ENCODE measurements around the gene FREY1.
"Not testable (repeated sequence)": the region's sequence is repeated elsewhere in the genome, so short reads cannot be mapped to it uniquely, and the experiment has no call there.

FREY1 gene

DNA sequence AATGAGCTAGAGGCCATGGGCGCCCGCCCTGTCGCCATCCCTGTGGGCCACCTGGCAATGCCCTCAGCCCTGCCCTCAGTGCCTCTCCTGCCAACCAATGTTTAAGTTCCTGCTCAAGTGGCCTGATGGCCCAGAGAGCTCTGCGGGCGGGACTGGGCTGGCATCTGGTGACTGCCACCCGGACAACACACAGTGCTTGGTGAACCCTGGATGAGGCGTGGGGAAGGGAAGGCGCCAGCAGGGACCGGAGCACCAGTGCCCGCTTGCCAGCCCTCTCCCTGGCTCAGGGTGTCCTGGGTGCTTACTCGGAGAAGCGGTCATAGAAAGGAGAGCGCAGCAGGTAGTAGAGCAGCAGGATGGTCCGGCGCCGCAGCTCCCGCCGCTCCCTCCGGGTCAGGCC lies 6.4 kb upstream of the FREY1 start:
- no peak for DNase-seq

DNA sequence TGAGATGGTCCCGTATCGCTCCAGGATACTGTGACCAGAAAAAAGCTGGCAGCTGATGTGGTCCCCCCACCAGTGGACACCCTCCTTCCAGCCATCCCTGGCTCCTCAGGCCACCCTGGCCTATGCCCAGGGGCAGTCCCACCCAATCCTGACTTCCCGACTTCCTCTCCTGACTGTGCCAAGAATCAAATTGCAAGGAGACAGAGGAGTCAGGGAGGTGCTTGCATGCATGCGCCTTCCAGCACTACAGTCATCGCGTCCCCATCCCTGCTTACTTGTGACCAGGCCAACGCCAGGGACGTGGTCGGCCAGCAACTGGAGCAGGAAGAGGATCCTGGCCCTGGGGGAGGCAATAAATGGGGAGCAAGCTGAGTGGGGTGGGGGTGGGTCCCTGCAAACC lies 3.6 kb upstream of the FREY1 start:
- no peak for DNase-seq

DNA sequence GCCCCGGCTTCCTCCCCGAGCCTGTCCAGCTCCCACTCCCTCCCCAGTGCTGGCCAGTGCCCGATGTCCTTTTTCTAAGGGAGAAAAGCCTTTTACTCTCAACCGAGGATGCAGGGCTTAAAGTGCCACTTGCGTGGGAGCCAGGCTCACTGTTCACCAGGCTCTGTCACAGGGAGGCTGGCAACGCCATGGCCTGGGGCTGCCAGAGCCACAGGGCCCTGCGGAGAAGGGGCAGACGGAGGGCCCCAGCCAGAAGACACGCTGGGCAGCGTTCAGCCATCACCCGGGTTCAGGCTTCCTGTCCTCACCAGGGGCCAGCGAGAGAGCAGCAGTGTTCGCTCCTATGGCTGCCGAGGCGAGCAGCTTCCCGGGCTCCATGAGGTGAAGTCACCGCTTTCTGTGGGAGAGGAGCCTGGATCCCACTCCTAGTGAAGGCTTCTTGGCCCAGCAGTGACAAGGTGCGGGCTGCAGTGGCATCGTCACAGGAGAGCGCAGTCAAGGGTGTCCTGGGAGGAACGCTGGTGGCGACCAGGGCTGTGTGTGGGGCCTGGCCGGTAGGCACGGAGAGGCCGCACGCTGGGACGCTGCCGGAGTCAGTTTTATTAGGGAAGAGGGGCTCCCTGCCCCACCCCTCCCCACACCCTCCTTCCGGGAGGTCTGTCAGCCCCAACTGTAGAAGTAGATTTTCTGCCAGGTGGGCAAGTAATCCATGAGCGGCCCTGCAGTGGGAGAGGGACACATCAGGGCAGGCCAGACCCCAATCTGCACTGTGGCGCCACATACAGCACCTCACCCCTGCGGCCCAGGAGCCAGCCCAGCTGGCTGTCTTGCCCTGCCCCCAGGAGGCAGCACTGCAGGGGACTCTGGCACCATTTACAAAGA lies 2.8 kb upstream of the FREY1 start:
- DNase-seq = no peak

DNA sequence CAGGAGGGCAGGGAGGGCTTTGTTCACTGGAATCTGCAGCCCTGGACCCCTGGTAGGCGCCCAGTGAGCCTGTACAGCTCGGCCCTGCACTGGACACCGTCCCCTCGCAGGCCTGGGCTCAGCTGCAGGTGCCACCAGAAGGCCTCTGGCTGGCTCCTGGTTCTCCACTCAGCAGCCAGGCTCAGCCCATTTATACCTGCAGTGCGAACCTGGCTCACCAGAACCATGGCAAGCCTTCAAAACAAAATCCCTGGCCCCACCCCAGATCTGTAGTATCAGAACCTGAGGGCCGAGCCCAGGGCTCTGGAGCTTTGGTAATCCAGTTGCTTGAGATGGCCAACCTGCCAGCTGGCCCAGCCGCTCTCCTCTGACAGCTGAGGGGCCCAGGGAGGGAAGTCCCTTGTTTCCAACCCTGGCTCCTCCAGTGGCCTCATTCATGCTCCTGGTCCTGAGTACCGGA lies 870 bp upstream of the FREY1 start:
- no peak for DNase-seq

DNA sequence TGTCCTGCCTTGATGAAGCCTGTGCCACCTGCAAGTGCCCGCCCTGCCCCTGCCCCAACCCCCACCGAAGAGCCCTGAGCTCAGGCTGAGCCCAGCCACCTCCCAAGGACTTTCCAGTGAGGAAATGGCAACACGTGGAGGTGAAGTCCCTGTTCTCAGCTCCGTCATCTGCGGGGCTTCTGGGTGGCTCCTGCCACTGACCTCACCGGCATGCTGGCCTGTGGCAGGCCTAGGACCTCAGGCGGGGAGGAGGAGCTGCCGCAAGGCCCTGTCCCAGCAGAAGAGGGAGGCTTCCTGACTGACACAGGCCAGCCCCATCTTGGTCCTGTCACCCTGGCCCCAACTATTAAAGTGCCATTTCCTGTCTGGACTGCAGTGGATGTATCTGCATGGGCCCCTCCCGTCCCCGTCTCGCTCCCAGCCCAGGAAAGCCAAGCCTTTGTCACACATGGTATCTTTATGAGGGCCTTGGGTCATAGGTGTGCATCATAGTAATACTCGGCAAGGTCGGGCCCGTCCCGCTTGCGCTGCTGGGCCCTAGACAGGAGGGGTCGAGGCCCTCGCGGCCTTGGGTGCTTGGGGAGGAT lies 882 bp downstream of the FREY1 start:
- DNase-seq = no peak

DNA sequence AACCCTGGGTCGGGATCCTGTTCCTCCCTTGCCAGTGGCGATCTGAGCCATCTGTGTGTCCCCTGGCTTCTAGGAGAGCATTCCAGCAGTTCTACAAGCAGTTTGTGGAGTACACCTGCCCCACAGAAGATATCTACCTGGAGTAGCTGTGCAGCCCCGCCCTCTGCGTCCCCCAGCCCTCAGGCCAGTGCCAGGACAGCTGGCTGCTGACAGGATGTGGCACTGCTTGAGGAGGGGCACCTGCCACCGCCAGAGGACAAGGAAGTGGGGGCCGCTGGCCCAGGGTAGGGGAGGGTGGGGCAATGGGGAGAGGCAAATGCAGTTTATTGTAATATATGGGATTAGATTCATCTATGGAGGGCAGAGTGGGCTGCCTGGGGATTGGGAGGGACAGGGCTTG lies 1.5 kb downstream of the FREY1 start:
- DNase-seq = not testable (repeated sequence)

DNA sequence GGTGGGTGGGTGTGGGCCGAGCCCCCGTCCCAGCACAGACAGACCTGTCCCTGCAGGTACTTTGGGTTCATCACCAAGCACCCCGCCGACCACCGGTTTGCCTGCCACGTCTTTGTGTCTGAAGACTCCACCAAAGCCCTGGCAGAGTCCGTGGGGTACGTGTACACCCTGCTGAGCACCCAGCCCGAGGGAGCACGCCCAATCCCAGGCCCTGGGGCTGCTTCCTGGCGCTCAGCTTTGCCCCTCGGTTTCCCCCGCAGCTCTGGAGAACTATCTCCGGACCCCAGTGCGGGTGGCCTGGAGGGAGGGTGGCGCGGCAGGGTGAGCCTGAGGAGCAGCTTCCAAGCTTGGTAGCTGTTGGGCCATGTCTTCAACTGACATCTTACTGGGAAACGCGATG lies 2.0 kb downstream of the FREY1 start:
- no peak for DNase-seq

DNA sequence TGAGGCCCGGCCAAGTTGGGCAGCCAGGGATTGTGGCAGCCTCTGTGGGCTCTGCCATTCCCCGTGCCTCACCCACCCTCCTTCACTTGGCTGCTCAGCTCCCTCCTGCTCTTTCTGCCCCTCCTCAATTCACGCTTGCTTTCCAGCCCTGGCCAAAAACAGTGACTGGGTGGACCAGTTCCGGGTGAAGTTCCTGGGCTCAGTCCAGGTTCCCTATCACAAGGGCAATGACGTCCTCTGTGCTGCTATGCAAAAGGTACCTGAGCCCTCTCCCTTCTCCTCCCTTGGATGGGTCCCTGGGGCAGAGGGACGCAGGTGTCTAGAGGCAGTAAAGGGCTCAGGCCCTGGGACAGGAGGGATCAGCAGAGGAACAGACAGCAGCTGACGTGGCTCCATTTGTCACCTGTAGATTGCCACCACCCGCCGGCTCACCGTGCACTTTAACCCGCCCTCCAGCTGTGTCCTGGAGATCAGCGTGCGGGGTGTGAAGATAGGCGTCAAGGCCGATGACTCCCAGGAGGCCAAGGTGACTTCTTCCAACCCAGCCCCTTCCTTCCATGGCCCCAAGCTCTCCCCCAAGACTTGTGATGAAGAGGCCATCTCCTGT lies 2.7 kb downstream of the FREY1 start:
- DNase-seq = no peak

DNA sequence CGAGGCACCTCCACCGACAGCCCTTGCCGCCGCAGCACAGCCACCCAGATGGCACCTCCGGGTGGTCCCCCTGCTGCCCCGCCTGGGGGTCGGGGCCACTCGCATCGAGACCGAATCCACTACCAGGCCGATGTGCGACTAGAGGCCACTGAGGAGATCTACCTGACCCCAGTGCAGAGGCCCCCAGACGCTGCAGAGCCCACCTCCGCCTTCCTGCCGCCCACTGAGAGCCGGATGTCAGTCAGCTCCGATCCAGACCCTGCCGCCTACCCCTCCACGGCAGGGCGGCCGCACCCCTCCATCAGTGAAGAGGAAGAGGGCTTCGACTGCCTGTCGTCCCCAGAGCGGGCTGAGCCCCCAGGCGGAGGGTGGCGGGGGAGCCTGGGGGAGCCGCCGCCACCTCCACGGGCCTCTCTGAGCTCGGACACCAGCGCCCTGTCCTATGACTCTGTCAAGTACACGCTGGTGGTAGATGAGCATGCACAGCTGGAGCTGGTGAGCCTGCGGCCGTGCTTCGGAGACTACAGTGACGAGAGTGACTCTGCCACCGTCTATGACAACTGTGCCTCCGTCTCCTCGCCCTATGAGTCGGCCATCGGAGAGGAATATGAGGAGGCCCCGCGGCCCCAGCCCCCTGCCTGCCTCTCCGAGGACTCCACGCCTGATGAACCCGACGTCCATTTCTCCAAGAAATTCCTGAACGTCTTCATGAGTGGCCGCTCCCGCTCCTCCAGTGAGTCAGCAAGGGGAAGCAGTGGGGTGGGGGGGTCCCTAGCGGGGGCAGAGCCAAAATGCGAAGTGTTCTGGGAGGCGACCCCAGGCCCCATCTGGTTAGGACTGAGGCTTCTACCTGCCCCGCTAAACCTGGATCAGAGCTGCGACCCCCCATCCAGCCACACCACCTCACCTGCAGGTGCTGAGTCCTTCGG lies 4.4 kb downstream of the FREY1 start:
- no peak for DNase-seq

DNA sequence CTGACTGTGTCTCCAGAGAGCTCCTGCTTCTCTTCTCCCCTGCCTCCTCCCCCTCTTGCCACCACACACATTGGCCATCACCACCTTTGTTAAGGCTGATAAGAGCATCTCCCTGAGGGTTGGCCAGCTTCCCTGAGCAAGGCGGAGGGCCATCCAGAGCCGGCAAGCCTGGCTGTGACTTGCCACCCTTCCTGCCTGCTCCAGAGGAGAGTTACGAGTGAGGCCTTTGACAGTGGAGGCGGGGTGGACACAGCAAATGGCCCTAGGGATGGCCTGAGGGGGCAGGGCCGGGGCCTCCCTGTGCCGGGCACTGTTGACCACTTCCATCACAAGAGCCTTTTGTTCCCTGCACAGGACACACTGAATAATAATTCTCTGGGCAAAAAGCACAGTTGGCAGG lies 5.4 kb downstream of the FREY1 start:
- DNase-seq = no peak

DNA sequence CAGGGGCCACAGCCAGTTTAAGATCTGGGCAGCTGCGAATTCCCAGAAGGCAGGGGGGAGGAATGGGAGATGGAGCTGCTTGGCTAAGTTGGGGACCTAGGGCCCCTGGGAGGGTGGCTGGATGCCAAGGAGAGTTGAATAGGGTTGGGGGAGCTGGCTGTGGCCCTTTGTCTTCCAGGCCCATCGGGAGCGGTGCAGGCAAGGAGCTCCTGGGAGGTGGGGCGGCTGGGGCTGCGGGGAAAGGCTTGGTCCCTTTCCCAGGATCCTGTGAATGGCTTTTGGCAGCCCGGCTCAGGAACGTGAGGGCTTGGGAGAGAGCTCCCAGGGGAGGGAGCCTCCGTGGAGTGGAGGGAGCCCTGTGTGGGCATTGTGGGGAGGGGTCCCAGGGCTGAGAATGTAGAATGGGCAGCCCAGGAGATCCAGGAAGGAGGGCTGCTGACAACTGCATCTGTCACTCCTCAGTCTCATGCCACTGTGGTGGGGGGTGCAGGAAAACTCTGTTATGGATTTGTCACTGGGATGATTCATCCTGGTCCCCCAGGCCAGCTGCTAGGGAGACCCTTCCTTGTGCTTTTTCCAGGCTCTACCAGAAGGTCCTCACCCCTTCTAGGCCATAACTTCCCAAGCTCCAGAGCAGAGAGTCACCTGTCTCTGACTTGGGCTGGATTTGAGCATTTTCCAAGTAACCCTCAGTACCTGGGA lies 6.0 kb downstream of the FREY1 start:
- no peak for DNase-seq

DNA sequence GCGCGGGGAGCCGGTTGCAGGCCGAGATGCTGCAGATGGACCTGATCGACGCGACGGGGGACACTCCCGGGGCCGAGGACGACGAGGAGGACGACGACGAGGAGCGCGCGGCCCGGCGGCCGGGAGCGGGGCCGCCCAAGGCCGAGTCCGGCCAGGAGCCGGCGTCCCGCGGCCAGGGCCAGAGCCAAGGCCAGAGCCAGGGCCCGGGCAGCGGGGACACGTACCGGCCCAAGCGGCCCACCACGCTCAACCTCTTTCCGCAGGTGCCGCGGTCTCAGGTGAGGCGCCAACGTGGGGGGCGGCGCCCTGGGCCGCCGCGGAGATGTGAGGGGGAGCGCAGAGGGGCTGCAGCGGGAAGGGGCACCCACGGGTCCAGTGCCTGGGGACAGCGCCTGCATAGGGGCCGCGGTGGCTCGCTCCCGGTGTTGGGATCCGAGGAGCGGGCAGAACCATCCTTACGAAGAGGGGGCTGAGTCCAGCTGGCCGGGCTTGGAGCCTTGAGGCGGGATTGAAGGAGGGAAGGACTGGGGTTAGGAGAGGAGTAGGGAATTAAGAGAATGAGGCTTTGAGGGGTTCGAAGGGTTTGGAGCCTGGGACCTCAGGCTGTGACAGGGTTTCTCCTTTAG lies 6.8 kb downstream of the FREY1 start:
- DNase-seq = not testable (repeated sequence)

DNA sequence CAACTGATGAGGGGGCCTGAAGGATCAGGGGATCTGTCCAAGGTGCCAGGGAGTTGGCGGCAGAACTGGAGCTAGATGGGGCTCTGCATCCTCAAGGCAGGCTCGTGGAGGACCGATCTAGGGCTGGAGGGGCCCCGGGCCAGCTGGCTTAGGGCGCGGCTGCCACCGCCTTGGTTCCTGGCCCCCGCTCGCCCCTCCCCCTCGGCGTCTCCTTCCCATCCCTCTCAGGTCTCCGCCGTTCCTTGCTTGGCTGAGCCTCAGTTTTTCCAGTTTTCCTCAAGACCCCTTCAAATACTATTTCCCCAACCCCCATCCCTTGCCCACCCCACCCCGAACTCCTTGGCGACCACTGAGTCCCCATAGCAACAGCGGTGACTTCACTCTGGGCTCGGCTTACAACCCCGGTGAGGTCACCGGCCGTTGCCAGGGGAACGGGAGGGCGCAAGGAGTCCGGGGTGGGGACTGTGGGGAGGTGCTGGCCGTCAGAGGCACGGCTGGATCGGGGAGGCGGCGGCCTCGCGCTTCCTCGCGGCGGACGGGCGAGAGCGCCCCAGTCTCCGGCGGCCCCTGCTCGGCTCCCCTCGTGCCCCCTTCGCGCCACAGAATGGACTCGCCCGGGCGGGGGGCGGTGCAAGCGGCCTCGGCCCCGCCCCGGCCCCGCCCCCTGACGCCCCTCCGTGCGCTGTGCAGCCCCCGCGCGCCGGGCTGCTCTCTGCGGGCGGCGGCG lies 7.5 kb downstream of the FREY1 start:
- peak; percentile 29 for DNase-seq

DNA sequence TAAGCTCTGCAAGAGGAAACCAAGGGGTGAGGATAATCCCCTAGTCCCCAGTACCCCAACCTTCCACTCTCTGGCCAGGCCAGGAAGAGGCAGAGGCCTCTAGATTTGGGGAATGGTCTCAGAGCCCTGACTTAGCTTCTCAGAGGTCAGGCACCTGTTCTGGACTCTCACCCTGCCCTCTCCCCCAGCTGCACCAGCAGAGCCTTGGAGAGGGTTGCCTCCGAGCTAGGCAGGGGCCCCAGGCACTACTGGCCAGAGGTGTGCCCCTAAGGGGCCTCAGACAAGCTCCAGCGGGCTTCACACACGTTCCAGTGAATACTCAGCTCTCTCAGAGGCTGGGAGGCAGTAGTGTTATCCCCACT lies 8.0 kb downstream of the FREY1 start:
- DNase-seq = no peak

DNA sequence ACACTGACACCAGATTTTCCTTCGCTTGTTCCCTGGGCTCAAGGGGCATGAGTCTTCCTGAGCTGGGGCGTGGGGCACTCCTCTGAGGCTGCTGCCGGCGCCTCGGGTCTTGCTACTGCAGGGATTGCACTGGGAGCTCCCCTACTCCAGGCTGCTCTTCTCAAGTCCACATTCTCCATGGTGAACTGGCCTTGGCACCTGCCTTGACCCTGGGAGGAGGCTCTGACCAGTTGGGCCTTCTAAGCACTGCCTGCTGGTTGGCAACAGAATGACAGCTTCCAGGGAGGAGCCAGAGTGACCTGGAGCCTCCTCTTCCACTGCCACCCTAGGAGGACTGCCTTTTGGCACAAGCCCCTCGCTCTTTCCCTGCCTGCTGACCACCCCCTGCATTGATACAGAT lies 9.5 kb downstream of the FREY1 start:
- DNase-seq = no peak

DNA sequence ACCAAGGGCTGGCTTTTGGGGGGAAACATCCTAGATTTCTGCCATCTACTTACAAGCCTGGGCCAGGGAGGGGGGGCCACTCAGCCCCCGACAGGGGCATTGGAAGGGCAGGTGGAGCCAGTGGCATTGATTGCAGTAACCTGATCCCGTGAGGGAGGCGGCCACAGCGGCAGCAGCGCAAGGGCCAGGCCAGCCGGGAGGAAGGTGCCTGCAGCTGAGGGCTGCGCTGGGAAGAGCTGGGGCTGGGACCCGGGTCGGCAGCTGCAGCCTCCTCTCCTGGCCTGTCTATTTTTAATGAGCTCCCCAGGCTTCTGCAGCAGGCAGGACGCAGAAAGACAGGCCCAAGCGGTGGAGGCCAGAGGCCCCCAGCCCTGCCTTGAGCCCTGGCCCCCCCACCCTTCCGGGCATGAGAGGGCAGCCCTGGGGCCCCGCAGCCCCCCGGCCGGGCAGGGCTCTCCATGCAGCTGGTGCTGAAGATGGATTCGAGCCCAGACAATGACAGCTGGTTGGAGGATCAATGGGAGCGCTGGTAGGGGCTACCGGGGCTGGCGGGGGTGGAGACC lies 10.6 kb downstream of the FREY1 start:
- no peak for DNase-seq

DNA sequence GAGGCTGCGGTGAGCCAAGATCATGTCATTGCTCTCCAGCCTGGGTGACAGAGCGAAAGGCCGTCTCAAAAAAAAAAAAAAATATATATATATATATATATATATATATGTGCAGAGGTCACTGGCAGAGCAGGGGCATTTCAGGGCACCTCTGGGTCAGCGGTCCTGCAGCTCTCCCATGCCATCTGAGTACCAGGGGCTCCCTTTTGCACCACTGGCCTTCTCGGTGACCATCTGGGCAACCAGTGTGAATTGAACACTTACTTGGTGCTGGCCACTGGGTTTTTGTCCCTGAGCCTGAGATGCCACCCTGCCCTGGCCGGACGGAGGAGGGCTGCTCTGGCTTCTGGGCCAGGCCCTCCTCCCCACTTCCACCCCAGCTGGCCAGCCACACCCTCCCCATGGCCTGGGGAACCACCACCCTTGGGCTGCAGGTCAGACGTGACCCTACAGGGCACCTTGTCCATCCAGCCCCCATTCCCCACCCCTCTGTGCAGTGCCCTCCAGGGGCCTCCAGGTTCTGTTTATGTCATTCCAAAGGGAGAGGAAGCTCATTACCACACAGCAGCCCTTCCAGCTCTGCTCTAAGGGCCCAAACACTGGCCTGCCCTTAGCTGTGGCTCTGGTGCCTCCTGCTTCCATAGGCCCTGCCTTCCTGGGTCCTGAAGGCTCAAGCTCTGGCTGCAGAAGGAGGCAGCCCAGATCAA lies 11.4 kb downstream of the FREY1 start:
- no peak for DNase-seq

DNA sequence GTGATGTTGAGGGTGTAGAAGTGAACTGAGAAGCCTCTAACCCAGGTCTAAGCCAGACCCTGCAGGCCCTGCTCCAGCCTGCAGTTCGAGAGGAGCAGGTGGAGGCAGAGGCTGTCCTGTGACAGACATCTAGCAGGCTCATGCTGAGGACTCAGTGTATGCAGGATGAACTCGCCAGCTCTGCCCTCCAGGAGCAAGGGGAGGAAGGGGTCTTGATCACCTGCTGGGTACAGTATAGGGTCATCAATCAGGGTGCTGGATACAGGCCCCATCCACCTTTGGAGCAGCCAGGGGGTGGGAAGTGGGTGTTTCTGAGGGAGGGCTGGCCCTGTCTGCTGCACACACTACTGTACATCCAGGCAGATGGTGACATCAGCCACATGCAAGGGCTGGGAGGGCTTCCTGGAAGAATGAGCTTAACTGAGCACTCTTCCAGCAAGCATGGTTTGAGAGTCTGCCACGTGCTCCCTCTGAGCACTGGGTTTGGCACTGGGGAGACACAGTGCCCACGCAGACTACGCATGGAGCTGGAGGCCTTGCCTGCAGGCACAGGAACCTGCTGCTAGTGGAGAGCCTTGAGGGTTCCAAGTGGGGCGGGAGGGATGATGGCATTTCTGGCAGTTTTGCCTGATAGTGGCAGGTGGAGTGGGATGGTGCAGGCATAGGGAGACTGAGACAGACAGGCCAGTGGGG lies 12.4 kb downstream of the FREY1 start:
- no peak for DNase-seq

DNA sequence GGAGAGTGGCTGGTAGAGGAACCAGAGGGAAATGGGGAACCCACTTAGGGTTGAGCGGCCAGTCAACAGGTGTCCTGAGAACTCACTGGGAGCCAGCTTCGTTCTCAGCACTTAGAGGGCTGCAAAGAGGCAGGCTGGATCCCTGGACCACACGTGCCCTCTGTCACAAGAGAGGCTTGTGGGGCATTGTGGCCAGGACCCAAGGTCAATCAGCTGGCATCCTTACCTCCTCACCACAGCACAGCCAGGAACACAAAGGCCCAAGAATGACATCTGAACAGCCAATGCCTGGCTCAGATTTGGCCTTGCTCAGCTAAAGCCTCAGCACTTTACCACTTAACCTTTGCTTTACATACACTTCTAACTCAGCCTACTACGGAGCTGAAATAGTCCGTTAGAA lies 14.2 kb downstream of the FREY1 start:
- DNase-seq = no peak

All from activated CD4-positive, alpha-beta T cell treated with anti-CD3 and anti-CD28 coated beads for 1 hour (primary cell).